Tibial nerve (tissue), 4 donors: Measurements from ENCODE around the gene ATF7.

Experiments used
- EP300 ChIP-seq, 2 donors: sonication (generic); formaldehyde crosslinking; IDR thresholded peaks; one replicate each; pipeline ENCODE4 v1.6.1; 2017; ENCODE audit warnings: antibody characterized with exemption in 2 of 2, mild to moderate bottlenecking in 1 of 2
- POLR2A ChIP-seq, 2 donors: fragments of 450-650 bp; IDR thresholded peaks; one replicate each; pipeline ENCODE4 v1.6.1; 2017; ENCODE audit warnings: antibody characterized with exemption in 2 of 2, mild to moderate bottlenecking in 2 of 2, moderate library complexity in 2 of 2
- TF ChIP-seq, protein P1 (sequence below), 5 experiments: fragments of 200-600 bp in 3 of 5; fragments of 450-650 bp in 2 of 5; sonication (generic) in 3 of 5; IDR thresholded peaks; one replicate each; pipeline ENCODE4 v1.5.1; 2016 to 2019; ENCODE audit warnings: antibody characterized with exemption in 5 of 5, mild to moderate bottlenecking in 3 of 5, moderate library complexity in 2 of 5

DNA sequence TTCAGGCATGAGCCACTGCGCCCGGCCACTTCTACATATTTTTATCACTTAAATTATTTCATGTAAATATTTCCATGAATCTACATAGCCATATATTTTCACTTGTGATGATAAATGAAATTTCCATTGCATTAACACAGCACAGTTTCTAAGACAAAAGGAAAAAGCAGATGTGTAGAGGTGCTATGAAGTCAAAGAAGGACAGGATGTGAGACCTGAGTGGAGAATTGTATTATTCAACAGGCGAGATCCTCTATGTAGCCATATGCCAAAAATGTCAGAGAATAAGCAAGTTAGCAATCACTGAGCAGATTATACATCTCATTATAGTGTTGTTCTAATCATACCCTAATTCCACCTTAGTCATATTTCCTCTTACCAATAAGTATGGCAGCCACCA lies 38.1 kb downstream of the ATF7 start:
- TF ChIP-seq EP300 (IDR thresholded peaks at IDR 0.05): no peak
- no peak for TF ChIP-seq POLR2A (IDR thresholded peaks at IDR 0.05)
- TF ChIP-seq, protein P1, sequence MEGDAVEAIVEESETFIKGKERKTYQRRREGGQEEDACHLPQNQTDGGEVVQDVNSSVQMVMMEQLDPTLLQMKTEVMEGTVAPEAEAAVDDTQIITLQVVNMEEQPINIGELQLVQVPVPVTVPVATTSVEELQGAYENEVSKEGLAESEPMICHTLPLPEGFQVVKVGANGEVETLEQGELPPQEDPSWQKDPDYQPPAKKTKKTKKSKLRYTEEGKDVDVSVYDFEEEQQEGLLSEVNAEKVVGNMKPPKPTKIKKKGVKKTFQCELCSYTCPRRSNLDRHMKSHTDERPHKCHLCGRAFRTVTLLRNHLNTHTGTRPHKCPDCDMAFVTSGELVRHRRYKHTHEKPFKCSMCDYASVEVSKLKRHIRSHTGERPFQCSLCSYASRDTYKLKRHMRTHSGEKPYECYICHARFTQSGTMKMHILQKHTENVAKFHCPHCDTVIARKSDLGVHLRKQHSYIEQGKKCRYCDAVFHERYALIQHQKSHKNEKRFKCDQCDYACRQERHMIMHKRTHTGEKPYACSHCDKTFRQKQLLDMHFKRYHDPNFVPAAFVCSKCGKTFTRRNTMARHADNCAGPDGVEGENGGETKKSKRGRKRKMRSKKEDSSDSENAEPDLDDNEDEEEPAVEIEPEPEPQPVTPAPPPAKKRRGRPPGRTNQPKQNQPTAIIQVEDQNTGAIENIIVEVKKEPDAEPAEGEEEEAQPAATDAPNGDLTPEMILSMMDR (IDR thresholded peaks at IDR 0.05): no peak
